CD4-positive, alpha-beta T cell treated with Interleukin-15 for 1 hour (primary cell): ENCODE data around the gene CAMTA1.

Experiments
- DNase-seq: peaks from one replicate; pipeline ENCODE4 v3.0.0-alpha.2; 2020

The CAMTA1 gene

GRCh38 chr1:7278827-7279765 is 493.8 kb downstream of the CAMTA1 start:
- no peak for DNase-seq

GRCh38 chr1:7279769-7280168 is 494.5 kb downstream of the CAMTA1 start:
- DNase-seq = no peak

DNA sequence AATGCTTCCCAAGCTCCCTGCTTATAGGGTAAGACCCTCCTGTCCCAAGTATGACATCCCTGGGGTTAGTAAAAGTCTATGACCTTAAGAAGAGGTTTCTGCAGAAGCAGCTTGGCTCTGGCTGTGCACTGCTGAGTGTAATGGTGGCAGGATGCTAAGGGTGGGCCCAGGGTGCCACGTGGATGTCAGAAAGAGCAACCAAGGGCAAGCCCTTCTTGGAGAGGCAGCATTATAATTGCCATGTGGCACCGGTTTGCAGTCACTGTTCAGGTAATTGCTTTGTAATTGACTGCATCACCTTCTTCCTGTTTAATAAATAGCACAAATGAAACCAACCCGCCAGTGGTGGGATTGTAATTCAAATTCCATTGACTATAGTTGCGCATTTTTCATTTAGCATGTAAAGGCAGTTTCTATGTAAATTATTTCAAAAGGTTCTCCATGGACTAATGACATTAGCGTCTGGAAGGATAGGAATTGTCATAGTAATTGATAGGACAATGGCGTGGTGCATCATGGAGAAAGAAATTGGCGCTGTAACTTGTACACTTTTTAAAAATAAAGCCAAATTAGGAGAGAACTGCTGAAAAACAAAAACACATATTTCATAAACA is 495.2 kb downstream of the CAMTA1 start:
- DNase-seq = no peak

GRCh38 chr1:7281821-7282220 is 496.6 kb downstream of the CAMTA1 start:
- no peak for DNase-seq

GRCh38 chr1:7284839-7285435 is 499.7 kb downstream of the CAMTA1 start:
- DNase-seq = no peak

DNA sequence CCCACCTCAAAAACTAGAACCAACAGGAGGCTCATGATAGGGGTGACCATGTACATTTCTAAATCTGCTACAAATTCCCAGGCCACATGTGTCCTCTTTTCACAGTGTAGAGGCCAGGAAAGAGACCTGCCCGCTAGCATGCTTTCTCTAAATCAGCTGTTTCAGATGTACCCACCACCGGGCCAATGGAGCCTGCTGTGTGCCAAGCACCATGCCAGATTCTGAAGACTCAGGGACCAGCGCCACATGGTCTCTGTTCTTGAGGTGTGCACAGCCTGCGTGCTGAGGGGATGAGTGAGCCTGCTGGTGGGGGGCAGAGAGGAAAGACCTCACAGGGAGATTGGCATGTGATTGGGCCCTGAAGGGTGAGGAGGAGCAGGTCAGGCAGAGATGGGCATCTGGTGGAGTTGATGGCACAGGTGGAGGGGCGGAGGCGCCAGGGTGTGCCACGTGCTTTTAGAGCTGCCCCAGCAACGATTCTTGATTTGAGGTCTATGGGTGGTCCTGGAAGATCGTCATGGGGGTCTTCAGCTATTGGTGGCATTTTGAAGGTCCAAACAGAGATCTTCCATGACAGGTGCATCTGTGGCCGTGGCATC is 500.7 kb downstream of the CAMTA1 start:
- no peak for DNase-seq

- DNase-seq = no peak
These were observed 501.8 kb downstream of the CAMTA1 start for GRCh38 chr1:7287013-7287412.

DNA sequence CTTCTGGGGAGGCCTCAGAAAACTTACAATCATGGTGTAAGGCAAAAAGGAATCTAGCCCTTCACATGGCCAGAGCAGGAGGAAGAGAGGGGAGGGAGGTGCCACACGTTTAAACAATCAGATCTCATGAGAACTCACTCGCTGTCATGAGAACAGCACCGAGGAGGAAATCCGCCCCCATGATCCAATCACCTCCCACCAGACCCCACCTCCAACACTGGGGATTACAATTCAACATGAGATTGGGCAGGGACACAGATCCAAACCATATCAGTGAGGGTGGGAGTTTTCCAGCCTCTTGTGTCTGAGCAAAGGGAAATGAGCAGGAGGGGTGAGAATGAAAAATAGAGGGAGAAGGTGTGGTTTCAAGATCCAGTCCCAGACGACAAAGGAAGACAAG is 503.7 kb downstream of the CAMTA1 start:
- no peak for DNase-seq

GRCh38 chr1:7289694-7290093 is 504.4 kb downstream of the CAMTA1 start:
- no peak for DNase-seq

GRCh38 chr1:7290971-7291970 is 506.0 kb downstream of the CAMTA1 start:
- DNase-seq = no peak

DNA sequence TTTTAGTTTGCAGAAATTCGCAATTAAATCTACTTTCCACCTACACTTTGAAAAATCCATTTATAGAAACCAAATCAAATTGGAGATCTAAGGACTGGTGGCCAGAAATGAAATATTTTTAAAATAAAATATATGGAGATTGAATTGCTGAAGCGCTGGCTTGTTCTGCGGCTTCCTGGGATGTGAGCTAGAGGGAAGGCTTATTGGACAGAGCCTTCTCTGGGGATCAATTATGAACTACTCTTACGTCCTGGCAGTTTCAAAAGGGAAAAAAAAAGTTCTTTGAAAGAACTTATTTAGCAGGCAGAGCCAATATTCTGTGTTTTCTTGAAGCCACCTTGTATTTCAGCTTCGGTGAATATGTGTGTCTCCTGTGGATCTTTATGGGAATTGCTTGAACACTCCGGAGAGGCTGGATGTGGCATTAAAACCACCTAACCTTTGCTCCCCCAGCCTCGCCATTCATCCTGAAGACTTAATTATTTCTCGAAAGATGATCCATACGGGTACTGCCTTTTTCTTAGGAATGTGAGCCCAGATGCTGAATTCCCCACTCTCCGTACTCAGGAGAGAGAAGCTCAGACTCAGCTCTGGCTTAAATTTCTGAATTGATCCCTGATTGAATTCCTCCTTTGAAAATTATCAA is 506.9 kb downstream of the CAMTA1 start:
- no peak for DNase-seq

- DNase-seq = no peak
These were observed 507.6 kb downstream of the CAMTA1 start for GRCh38 chr1:7292714-7293419.

- no peak for DNase-seq
These were observed 508.7 kb downstream of the CAMTA1 start for GRCh38 chr1:7293702-7294629.

- DNase-seq = no peak
These were observed 509.4 kb downstream of the CAMTA1 start for GRCh38 chr1:7294636-7295035.

- no peak for DNase-seq
These were observed 510.7 kb downstream of the CAMTA1 start for GRCh38 chr1:7295946-7296345.

- DNase-seq = no peak
These were observed 511.7 kb downstream of the CAMTA1 start for GRCh38 chr1:7296968-7297367.

DNA sequence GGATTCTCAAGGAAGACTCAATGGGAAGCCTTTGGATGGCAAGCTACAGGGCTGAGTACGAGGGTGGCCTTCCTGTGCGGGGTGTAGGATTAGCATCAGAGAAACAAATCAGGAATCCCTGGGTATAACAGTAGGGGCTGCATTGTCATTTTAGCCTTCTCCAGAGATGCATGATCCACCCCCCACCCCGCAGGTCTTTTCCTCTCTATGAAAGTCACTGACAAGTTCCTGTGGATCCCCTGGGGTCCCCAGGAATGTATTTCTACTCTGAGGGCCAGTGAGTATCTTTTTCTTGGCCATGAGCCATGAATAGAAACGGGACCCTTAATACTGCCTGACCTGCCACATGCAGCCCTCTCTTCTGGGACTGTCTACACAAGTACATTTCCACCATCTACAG is 512.9 kb downstream of the CAMTA1 start:
- DNase-seq = no peak

GRCh38 chr1:7298749-7299151 is 513.5 kb downstream of the CAMTA1 start:
- no peak for DNase-seq

GRCh38 chr1:7299329-7299799 is 514.1 kb downstream of the CAMTA1 start:
- no peak for DNase-seq

DNA sequence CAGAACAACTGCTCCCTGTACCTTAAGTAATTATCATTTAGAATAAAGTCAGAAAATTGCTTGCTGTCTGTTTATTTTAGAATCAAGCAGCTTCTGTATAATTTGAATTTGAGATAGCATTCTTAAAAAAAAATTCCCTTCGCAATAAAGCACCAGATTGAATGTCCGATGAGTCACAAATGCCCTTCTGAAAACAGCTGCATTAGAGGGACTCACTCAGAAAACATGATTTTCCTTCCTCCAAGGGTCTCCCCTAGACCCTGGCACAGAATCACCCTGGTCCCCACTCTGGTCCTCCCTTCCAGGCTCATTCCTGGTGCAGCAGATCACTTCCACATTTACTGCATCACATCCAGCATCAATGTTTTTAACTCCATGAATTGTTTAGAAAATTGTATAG is 514.7 kb downstream of the CAMTA1 start:
- DNase-seq = no peak
